ENCODE measurements around the gene TPRX2.

DNA sequence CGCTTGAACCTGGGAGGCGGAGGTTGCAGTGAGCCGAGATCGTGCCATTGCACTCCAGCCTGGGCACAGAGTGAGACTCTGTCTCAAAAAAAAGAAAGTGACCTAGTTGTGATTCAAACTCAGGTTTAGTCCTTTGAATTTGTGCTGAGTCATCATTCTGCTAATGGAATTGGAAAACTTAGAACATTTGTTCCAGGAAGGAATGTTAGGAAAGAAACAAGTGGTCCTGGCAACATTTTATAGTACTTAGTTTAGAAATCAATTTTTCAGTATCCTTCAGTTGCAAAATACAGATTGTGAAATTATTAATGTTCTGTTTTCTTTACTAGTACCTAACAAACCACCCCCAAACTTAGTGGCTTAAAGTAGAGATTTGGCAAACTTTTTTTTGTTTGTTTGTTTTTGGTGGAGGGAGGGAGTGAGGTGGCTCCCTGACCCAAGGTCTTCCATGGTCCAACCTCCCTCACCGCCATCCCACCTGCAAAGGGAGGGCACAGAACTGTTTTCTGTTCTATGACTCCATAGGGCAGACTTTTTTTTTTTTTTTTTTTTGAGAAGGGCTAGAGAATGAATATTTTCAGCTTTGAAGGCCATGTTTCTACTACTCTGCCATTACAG lies 36.2 kb downstream of the TPRX2 start:
- TF ChIP-seq, protein P1, sequence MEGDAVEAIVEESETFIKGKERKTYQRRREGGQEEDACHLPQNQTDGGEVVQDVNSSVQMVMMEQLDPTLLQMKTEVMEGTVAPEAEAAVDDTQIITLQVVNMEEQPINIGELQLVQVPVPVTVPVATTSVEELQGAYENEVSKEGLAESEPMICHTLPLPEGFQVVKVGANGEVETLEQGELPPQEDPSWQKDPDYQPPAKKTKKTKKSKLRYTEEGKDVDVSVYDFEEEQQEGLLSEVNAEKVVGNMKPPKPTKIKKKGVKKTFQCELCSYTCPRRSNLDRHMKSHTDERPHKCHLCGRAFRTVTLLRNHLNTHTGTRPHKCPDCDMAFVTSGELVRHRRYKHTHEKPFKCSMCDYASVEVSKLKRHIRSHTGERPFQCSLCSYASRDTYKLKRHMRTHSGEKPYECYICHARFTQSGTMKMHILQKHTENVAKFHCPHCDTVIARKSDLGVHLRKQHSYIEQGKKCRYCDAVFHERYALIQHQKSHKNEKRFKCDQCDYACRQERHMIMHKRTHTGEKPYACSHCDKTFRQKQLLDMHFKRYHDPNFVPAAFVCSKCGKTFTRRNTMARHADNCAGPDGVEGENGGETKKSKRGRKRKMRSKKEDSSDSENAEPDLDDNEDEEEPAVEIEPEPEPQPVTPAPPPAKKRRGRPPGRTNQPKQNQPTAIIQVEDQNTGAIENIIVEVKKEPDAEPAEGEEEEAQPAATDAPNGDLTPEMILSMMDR (IDR thresholded peaks at IDR 0.05) = no peak
- no peak for TF ChIP-seq POLR2A (IDR thresholded peaks at IDR 0.05)
